HCT116 (cell line): ENCODE results near the gene FAM193A.

Experiments
- CTCF ChIP-seq, 3 experiments: fragments of 200-600 bp in 1 of 3; sonication (generic) in 1 of 3; IDR thresholded peaks in 2 of 3; conservative IDR thresholded peaks in 1 of 3; 2 replicates each; pipeline ENCODE4 v1.5.1; 2012 to 2017; ENCODE audit warnings: low read depth in 2 of 3, low read length in 2 of 3, antibody characterized with exemption in 1 of 3, borderline replicate concordance in 1 of 3, control low read depth in 1 of 3, mild to moderate bottlenecking in 1 of 3, mixed read lengths in 1 of 3, mixed run types in 1 of 3, moderate library complexity in 1 of 3; ENCODE audit not compliant: insufficient read depth in 1 of 3
- POLR2A ChIP-seq: IDR thresholded peaks from 2 replicates; pipeline ENCODE4 v1.7.0; 2011; ENCODE audit warnings: borderline replicate concordance; ENCODE audit not compliant: insufficient read depth, insufficient read length; ENCODE audit errors: extremely low read depth
- ZNF274 ChIP-seq: fragments of 200-500 bp; sonication (Bioruptor generic); IDR thresholded peaks from 2 replicates; pipeline ENCODE4 v1.6.1; 2014; ENCODE audit warnings: mild to moderate bottlenecking, low read depth, low read length, inconsistent platforms

GRCh38 chr4:2697995-2698414 is 161.6 kb downstream of the FAM193A start:
- TF ChIP-seq CTCF (IDR thresholded peaks at IDR 0.05 in 2 of 3, conservative IDR thresholded peaks at IDR 0.05 in 1 of 3; ENCODE audit: borderline replicate concordance in 1 of 3, insufficient read depth in 1 of 3, low read depth in 2 of 3, low read length in 2 of 3): no peak
- no peak for TF ChIP-seq POLR2A
- no peak for TF ChIP-seq ZNF274
